Kidney capillary endothelial cell (primary cell): ENCODE results near the gene TMOD1.
"Not testable (repeated sequence)": the region's sequence is repeated elsewhere in the genome, so short reads cannot be mapped to it uniquely, and the experiment has no call there.

ENCODE experiments used
- DNase-seq: peaks from one replicate; pipeline ENCODE4 v3.0.0-alpha.2; 2018; ENCODE audit warnings: low spot score

TMOD1 gene

DNA sequence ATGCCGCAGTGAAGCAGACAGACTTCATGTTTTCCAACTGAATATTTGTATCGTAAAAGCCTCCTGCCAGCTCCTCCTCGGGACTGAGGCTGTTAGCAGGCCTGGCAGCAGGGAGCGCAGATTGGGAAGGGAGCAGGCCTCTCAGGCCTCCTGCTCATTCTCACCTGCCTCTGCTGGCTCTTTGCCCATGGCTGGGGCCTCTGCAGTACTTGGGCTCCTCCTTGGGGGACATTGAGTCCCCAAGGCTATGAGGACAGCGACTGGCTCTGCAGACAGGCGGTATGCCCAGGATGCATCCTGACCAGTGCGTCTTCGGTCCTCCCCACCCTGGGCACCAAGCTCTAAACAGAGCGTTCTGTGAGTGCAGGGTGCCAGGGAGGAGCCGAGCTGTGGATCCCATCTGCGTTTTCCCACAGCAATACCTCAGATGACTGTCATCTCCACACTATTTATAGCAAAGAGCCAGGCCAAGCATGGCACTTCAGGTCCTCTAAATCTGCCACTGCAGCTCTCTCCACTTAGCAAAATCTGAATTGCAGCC, 93.0 kb downstream of the TMOD1 start:
- no peak for DNase-seq

DNA sequence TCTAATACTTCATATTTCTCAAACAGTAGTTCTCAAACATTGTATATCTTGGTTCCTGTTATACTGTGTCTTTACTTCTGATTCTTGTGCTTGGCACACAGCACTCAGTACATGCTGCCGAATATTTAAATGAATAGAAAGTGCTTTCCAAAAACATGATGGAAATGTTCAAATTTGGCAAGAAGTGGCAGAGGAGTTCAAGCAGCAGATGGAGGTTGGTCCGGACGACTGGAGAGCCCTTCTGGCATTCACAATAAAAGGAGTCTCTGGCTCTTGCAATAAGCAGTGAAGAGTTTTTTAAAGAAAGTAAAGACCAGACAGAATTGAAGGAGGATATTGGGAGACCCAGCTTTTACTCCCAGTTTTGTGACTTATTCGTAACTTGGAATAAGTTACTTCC, 95.4 kb downstream of the TMOD1 start:
- DNase-seq: no peak

DNA sequence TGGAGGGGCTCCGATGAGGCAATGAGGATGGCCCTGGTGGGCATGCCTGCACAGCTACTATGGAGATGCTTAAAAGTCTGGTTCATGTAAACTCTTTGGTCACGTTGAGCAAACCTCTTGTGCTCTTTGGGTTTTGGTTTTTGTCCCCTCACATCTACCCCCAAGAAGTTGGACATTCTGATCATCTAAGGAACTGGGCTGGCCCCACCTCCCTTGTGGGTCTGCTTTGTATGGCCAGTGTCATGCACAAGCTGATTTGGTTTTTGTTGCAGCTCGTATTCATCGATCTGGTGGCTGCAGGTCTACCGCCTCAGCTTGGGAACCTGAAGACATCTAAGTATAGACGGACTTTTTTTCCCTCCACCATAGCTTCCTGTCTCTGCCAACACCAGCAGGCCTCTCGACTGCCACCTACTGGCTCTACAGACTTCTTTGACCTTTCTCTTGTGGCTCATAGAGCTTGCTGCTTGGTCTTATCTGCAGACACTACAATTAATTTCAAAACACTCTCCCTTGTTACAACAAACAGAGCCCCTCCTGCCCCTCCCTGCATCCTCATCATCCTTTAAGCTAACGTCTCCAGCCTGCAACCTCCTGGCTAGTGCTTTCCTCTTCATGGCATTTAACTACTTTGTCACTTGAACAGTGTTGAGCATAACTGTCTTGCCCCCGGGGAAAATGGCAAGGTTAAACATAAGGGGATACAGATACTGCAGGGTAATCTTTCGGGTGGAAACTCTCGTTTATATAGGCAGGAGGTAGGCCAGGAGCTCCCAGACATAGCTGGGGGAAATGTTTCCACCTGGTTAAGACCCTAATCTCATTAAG, 97.2 kb downstream of the TMOD1 start:
- peak; percentile 72 for DNase-seq

GRCh38 chr9:97599314-97599846, 97.9 kb downstream of the TMOD1 start:
- no peak for DNase-seq

GRCh38 chr9:97600531-97601227, 99.2 kb downstream of the TMOD1 start:
- no peak for DNase-seq

DNA sequence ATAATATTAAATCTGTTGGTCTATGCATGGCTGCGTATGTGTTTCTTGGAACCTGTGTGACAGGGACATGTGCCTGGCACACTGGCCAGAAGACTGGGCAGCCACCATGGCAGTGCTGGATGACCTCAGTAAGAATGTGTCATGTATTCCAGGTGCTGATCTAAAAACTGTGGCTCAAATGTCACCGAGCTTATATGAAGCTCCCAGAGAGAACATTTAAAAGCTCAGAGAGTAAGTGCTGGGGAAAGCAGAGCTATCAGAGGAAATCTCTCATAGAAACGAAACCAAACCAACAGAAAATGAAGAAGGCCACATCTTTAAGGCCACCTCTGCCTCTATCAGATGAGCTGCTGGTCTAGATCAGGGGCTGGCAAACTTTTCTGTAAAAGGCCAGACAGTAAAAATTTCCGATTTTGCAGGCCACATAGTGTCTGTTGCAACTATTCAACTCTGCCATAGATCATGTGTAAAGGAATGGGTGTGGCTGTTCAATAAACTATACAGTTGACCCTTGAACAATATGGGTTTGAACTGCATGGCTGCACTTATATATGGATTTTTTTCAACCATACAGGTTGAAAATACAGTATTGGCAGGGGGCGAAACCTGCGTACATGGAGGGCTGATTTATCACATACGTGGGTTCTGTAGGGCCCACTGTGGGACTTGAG, 99.9 kb downstream of the TMOD1 start:
- DNase-seq: no peak

DNA sequence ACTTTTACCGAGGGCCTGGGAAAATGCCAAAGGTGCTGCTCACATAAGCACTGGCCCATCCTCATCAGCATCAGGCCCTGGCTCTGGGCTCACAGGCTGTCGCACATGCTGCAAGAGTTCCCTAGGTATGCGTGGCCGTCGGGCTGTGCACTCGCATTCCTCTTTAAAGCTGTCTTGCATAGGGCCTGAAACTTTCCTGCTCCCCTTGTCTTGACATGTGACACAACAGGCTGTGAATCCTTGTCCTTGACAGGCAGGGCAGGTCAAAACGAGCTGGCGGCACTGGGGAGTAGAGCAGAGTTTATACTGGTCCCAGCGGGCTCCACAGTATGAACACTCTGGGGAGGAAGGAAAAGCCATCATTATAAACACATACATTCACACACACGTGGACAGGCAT, 101.0 kb downstream of the TMOD1 start:
- DNase-seq: no peak

GRCh38 chr9:97604901-97605645, 103.6 kb downstream of the TMOD1 start:
- DNase-seq: no peak

GRCh38 chr9:97615439-97616072, 114.1 kb downstream of the TMOD1 start:
- peak; percentile 65 for DNase-seq

GRCh38 chr9:97617939-97618416, 116.5 kb downstream of the TMOD1 start:
- no peak for DNase-seq

DNA sequence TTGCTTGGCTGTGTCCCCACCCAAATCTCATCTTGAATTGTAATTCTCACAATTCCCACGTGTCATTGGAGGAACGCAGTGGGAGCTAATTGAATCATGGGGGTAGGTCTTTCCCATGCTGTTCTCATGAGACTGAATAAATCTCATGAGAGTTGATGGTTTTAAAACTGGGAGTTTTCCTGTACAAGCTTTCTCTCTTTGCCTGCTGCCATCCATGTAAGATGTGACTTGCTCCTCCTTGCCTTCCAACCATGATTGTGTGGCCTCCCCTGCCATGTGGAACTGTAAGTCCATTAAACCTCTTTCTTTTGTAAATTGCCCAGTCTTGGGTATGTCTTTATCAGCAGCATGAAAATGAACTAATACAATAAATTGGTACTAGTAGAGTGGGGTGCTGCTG, 118.6 kb downstream of the TMOD1 start:
- DNase-seq: not testable (repeated sequence)

DNA sequence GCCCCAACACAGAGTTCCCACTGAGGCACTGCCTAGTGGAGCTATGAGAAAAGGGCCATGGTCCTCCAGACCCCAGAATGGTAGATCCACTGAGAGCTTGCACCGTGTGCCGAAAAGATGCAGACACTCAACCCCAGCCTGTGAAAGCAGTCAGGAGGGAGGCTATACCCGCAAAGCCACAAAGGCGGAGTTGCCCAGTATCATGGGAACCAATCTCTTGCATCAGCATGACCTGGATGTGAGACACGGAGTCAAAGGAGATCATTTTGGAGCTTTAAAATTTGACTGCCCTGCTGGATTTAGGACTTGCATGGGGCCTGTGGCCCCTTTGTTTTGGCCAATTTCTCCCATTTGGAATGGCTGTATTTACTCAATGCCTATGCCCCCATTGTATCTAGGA, 121.0 kb downstream of the TMOD1 start:
- not testable (repeated sequence) for DNase-seq

- DNase-seq: no peak
Measured at GRCh38 chr9:97623946-97624345, 122.5 kb downstream of the TMOD1 start.

GRCh38 chr9:97625620-97626019, 124.2 kb downstream of the TMOD1 start:
- no peak for DNase-seq

DNA sequence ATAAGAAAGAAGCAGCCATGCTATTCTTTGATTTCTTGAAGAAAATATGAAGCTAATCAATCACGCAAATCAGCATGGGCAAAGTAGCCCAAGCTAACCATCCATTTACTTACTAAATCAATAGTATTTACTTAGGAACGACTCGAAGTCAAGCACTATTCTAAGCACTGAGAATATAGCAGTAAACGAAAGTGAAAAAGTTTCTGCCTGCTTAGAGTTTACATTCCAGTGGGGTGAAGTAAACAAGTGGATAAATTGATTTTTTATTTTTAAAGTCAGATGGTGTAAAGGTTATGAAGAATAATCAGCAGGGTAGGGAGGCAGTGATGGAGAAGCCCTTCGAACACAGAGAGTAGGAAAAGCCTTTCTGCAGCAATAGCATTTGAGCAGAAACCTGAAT, 126.2 kb downstream of the TMOD1 start:
- DNase-seq: no peak

DNA sequence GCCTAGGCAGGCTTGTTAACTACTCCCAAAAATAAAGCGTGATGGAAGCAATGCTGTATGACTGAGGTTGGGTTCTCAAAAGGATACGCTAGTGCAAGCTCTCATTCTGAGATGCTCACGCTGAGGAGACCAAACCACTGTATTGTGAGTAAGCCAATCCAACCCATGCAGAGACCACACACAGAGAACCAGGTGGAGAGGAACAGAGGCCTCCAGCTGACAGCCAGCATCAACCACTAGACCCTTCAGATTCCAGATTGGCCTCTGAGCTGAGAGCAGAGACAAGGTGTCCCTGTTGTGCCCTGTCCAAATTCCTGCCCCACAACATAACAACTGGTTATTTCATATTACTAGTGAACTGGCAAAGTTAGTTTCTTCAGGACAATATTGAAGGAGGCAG, 127.2 kb downstream of the TMOD1 start:
- DNase-seq: no peak

DNA sequence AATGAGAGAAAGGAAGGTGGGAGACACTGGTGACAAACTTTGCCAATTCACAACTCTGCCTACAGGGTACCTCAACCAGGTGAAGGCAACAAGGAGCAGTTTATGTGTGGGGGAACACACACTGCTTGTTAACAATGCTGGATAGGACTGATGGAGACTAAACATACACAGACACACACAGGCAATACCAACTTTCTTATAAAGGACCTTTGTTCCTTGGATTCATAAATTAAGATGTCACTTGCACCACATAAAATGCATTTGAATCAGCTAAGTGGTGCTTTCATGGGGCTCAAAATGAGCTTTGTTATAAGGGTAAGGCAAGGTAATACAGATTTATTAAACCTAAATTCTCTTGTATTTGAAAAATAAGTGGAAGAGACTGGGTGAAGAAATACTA, 127.7 kb downstream of the TMOD1 start:
- no peak for DNase-seq

DNA sequence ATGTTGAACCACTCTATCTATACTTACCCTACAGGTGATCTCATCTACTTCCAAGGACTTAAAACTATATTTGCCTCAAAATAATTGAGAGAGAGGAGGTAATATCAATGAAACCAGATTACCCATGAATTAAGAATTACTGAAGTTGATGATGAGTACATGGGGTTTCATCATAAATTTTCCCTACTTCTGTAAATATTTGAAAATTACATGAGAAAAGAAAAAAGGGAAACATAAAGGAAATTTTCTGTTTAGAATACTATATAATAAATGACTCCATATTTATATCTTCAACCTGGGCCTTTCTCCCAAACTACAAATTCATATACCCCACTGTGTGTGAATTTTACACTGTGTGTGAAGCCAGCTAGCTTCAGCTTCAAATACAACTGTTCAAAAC, 129.1 kb downstream of the TMOD1 start:
- DNase-seq: no peak

DNA sequence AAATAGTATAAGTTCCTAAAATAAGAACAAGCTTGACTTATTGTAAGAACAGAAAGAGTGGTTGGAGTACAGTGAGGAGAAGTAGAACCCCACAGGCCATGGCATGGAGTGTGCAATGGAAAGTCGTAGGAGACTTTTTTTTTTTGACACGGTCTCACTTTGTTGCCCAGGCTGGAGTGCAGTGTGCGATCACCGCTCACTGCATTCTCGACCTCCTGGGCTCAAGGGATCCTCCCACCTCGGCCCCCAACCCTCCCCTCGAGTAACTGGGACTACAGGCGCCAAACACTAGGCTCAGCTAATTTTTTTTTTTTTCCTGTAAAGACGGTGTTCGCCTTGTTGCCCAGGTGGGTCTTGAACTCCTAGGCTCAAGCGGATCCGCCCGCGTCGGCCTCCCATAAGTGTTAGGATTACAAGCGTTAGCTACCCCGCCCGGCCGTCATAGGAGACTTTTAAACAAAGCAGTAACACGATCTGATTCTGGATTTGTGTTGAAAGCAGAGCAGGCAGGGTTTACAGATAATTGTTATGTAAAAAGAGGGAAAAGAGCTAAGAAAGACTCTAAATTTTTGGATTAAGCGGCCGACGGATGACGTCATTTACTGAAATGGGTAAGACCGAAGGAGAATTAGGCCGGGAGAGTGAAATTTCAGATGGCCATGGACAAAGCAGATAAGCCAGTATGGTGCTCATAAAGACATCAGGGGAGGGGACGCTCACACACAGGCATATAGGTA, 130.9 kb downstream of the TMOD1 start:
- DNase-seq: no peak
